HepG2 (cell line): ENCODE results near the gene SS18L1.

ENCODE experiments used
- NFE2L2 ChIP-seq: fragments of 150-350 bp; IDR thresholded peaks from 2 replicates; pipeline ENCODE4 v1.6.1; 2014; ENCODE audit warnings: low read length
- STAT6 ChIP-seq: sonication (generic); formaldehyde crosslinking; IDR thresholded peaks from 2 replicates; pipeline ENCODE4 v1.4.0; 2020; ENCODE audit warnings: missing genetic modification reagents, mild to moderate bottlenecking, borderline replicate concordance
- TARDBP ChIP-seq: sonication (generic); formaldehyde crosslinking; IDR thresholded peaks from 2 replicates; pipeline ENCODE4 v1.8.0; 2022; ENCODE audit warnings: mild to moderate bottlenecking, missing genetic modification reagents

GRCh38 chr20:62181808-62182207 is 38.2 kb downstream of the SS18L1 start:
- no peak for TF ChIP-seq STAT6 (CRISPR knock-in tag)
- no peak for TF ChIP-seq TARDBP (CRISPR knock-in tag)
- no peak for TF ChIP-seq NFE2L2
